ENCODE data around the gene CH25H.

CH25H gene

DNA sequence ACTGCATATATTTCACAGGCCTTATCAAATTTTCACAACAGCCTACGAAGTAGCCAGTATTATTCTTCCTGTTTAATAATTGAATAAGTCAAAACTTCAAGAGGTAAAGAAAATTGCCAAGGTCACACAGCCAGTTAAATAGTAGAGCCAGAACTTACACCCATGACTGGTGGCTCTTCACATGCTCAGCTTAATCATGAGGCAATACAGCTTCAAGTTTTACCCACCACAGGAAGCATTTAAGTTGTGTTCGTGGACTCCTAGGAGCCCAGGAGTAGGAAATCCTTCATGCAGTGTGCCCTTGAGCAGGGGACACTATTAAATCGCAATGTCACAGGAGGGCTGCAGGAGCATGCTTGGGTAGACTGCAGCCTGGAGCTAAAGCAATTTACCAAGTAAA lies 33.4 kb upstream of the CH25H start:
- H3K4me3 ChIP-seq (ENCODE audit: low read length): no peak overlapping the region
- no peak for DNase-seq (ENCODE audit: low read depth)
- TF ChIP-seq, protein P1, sequence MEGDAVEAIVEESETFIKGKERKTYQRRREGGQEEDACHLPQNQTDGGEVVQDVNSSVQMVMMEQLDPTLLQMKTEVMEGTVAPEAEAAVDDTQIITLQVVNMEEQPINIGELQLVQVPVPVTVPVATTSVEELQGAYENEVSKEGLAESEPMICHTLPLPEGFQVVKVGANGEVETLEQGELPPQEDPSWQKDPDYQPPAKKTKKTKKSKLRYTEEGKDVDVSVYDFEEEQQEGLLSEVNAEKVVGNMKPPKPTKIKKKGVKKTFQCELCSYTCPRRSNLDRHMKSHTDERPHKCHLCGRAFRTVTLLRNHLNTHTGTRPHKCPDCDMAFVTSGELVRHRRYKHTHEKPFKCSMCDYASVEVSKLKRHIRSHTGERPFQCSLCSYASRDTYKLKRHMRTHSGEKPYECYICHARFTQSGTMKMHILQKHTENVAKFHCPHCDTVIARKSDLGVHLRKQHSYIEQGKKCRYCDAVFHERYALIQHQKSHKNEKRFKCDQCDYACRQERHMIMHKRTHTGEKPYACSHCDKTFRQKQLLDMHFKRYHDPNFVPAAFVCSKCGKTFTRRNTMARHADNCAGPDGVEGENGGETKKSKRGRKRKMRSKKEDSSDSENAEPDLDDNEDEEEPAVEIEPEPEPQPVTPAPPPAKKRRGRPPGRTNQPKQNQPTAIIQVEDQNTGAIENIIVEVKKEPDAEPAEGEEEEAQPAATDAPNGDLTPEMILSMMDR (IDR thresholded peaks at IDR 0.05; ENCODE audit: insufficient read depth, low read depth, low read length, missing control alignments): no peak

DNA sequence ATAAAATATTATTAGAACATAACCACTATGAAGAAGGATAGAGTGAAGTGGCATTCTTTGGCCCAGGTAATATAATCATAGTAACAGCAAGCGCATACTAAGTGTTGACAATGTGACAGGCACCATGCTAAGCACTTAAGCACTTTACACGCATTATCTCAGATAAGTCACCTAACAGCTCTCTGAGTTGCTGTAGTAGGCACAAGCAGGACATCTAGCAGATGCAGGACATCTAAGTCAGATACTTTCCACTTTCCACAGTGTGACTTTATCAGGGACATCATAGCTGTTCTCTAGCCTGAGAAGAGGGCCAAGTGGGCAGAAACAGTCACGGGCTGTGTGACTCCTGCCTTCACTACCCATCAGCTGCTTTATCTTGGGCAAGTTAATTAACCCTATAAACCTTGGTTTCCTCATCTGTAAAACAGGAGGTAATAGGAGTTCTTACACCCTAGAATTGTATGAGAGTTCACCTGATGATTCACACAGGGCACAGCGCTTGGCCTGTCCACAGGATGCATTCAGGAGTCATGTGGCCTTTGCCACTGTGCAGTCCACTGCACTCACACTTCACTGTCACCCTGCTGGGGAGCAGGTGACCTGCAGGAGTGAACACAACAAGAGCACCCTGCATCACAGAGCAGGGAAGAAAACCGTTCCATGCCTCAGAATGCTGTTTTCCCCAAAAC lies 32.0 kb upstream of the CH25H start:
- no peak for DNase-seq (ENCODE audit: low read depth)
- TF ChIP-seq, protein P1 (IDR thresholded peaks at IDR 0.05; ENCODE audit: insufficient read depth, low read depth, low read length, missing control alignments): no peak

DNA sequence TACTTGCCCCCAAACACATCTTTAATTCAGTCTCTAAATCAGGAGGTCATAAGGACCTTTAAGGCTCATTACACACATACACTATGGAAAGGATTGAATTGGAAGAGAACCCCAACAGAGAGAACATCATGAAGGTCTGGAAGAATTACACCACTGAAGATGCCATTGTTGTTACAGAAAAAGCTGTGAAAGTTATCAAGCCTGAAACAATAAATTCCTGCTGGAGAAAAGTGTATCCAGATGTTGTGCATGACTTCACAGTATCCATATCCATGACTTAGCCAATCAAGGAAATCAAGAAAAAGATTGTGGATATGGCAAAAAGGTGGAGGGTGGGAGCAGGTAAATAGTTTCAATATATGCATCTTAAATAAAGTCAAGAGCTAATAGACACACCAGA lies 30.7 kb upstream of the CH25H start:
- no peak for DNase-seq (ENCODE audit: low read depth)
- TF ChIP-seq, protein P1 (IDR thresholded peaks at IDR 0.05; ENCODE audit: insufficient read depth, low read depth, low read length, missing control alignments): no peak
- H3K4me3 ChIP-seq (ENCODE audit: low read length): no peak overlapping the region

More for the DNA sequence above, 32.0 kb upstream of the CH25H start:
- H3K4me3 ChIP-seq (ENCODE audit: low read length): no peak overlapping the region

DNA sequence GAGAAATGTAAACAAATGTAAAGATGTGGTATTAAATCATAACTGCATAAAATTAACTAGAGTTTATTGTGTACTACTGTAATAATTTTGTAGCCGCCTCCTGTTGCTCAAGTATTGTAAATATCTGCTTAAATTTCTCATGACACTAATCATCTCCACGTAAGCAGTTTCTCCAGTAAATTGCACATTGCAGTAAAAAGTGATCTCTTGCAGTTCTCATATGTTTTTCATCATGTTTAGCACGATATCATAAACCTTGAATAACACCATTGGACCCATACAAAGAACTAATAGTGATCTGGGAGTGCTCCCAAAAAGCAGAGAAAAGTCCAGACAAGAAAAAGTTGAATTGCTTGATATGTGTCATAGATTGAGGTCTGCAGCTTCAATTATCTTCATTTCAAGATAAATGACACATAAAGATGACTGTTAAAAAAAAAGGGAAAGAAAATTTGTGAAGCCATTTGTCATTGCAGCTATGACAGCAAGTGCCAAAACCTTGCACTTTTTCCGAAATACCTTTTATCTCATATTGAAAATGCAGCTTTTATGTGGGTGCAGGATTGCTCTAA lies 29.2 kb upstream of the CH25H start:
- no peak for DNase-seq (ENCODE audit: low read depth)
- TF ChIP-seq, protein P1 (IDR thresholded peaks at IDR 0.05; ENCODE audit: insufficient read depth, low read depth, low read length, missing control alignments): no peak
- no peak overlapping the region for H3K4me3 ChIP-seq (ENCODE audit: low read length)

DNA sequence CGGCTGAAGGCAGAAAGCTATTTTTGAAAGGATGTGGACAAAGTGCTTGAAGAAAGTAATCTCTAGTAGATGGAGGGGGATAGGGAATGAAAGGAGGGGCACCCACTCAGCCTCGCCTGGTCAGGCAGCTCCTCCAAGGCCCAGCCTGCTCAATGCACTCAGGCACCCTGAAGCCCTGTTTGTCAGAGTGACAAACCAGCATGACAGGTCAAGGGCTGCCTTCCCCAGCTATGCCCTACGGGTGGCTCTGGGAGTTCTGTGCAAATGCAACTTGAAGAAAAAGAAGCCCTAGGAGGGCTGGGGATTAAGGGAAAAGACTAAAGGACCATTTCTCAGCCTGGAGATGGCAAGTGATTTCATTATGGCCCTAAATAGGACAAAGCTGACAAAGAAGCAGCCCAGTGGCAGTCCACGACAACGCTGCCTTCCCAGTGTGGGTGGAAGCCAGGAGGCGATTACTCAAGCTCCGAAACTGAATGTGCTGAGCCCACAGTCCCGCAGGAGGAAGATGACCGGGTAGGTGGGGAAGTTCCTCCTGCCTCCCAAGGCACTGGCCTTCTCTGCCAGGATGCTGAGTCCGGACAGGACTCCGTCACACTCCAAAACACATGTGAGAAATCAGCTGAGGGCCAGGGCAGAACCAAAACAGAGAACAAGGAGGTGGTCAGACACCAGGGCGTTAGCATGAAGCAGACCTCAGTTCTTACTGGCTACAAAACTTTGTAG lies 28.1 kb upstream of the CH25H start:
- no peak for DNase-seq (ENCODE audit: low read depth)
- H3K4me3 ChIP-seq (ENCODE audit: low read length): no peak overlapping the region
- TF ChIP-seq, protein P1 (IDR thresholded peaks at IDR 0.05; ENCODE audit: insufficient read depth, low read depth, low read length, missing control alignments): no peak

DNA sequence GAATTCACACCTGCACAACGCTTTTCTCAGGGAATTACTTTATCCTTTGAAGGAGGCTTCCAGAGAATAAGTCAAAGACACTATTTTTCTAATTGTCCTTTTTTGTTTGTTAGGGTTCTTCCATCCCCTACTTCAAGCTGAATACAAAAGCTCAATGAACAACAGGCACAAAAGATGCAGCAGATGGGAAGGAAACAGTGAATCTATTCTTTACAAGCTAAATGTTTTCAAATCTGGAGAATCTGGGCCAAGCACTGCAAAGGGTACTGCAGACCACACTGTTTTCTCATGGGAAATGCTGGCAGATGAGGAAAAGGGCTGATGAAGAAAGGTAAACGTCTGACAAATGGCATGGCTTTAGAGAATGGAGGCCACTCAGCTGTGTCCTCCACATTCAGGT lies 25.9 kb upstream of the CH25H start:
- no peak for DNase-seq (ENCODE audit: low read depth)
- TF ChIP-seq, protein P1 (IDR thresholded peaks at IDR 0.05; ENCODE audit: insufficient read depth, low read depth, low read length, missing control alignments): no peak
- H3K4me3 ChIP-seq (ENCODE audit: low read length): no peak overlapping the region
